ENCODE measurements around the gene CD22.

GRCh38 chr19:35362261-35363000, 33.4 kb downstream of the CD22 start:
- TF ChIP-seq POLR2A (IDR thresholded peaks at IDR 0.05) (no peak), CTCF (IDR thresholded peaks at IDR 0.05) (no peak), EP300 (IDR thresholded peaks at IDR 0.05) (no peak)

All from tibial nerve (tissue), 4 donors.